Cardiac muscle cell (in vitro differentiated cells and primary cell): Measurements from ENCODE around the gene APOE. TPM values are rescaled to one million over a fixed set of nuclear protein-coding genes. Genes with fewer than 3 reads are reported as not detected.
"Not testable (repeated sequence)": the region's sequence is repeated elsewhere in the genome, so short reads cannot be mapped to it uniquely, and the experiment has no call there.

Source experiments
- DNase-seq, 2 donors: peaks; one replicate each; pipeline versions ENCODE4 v3.0.0 to v3.0.0-alpha.2; 2010 to 2017; ENCODE audit warnings: low read depth in 1 of 2, low spot score in 1 of 2
- H3K27ac ChIP-seq: fragments of 200-600 bp; sonication (generic); 2 replicates; pipeline ENCODE4 v1.5.1; 2016
- H3K27me3 ChIP-seq: fragments of 200-600 bp; sonication (generic); 2 replicates; pipeline ENCODE4 v1.6.0; 2016; ENCODE audit warnings: control low read depth
- H3K36me3 ChIP-seq: fragments of 200-600 bp; sonication (generic); 2 replicates; pipeline ENCODE4 v1.5.1; 2016; ENCODE audit warnings: control low read depth
- H3K4me1 ChIP-seq: fragments of 200-600 bp; sonication (generic); 2 replicates; pipeline ENCODE4 v1.8.1; 2017; ENCODE audit warnings: low read depth, mild to moderate bottlenecking, mixed run types
- H3K4me3 ChIP-seq: fragments of 200-600 bp; sonication (generic); 2 replicates; pipeline ENCODE4 v1.5.1; 2016; ENCODE audit warnings: mild to moderate bottlenecking
- H3K9me3 ChIP-seq: fragments of 200-600 bp; sonication (generic); 2 replicates; pipeline ENCODE4 v1.5.1; 2017; ENCODE audit warnings: low read depth, mild to moderate bottlenecking, control low read depth
- polyA plus RNA-seq: library from polyadenylated mRNA; unstranded; fragments of >200 nt; fragmentation: Nextera tagmentation; extraction: Ambion mirVana; gene quantifications from 2 replicates; pipeline ENCODE4 v1.2.1, GENCODE V29; 2016
- total RNA-seq: library from RNA; depleted of rRNA; stranded (reverse); fragments of >200 nt; gene quantifications from 2 replicates; pipeline ENCODE4 v1.2.3, GENCODE V29; 2016
- TF ChIP-seq, protein P1 (sequence below): IDR thresholded peaks from 2 replicates; pipeline ENCODE4 v1.5.1; 2012; ENCODE audit warnings: low read depth, mild to moderate bottlenecking, low read length

The APOE gene
- total and polyA plus RNA-seq, 2 experiments from 2014 or later: 749 to 908 TPM

DNA sequence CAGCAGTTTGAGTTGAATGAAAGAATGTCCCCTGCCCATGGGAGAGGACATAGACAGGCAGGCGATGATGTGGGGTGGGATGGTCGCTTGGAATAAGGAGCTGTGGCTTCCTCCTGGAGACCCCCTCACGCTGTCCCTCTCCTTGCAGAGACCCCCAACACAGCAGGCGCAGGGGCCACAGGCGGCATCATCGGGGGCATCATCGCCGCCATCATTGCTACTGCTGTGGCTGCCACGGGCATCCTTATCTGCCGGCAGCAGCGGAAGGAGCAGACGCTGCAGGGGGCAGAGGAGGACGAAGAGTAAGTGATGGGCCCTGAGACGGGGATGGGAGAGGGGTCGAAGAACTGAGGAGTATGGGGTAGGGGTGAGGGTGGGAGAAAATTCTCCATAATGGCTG is 23.5 kb upstream of the APOE start:
- Histone ChIP-seq H3K27ac (no peak overlapping the region), H3K4me3 (no peak overlapping the region), H3K27me3 (no peaks in the 10 kb centered on the region), H3K4me1 (no peaks in the 10 kb centered on the region), H3K36me3 (peaks cover 16% of the 10 kb centered on the region), H3K9me3 (no peaks in the 10 kb centered on the region)
- TF ChIP-seq, protein P1, sequence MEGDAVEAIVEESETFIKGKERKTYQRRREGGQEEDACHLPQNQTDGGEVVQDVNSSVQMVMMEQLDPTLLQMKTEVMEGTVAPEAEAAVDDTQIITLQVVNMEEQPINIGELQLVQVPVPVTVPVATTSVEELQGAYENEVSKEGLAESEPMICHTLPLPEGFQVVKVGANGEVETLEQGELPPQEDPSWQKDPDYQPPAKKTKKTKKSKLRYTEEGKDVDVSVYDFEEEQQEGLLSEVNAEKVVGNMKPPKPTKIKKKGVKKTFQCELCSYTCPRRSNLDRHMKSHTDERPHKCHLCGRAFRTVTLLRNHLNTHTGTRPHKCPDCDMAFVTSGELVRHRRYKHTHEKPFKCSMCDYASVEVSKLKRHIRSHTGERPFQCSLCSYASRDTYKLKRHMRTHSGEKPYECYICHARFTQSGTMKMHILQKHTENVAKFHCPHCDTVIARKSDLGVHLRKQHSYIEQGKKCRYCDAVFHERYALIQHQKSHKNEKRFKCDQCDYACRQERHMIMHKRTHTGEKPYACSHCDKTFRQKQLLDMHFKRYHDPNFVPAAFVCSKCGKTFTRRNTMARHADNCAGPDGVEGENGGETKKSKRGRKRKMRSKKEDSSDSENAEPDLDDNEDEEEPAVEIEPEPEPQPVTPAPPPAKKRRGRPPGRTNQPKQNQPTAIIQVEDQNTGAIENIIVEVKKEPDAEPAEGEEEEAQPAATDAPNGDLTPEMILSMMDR: no peak
- DNase-seq: no peak

DNA sequence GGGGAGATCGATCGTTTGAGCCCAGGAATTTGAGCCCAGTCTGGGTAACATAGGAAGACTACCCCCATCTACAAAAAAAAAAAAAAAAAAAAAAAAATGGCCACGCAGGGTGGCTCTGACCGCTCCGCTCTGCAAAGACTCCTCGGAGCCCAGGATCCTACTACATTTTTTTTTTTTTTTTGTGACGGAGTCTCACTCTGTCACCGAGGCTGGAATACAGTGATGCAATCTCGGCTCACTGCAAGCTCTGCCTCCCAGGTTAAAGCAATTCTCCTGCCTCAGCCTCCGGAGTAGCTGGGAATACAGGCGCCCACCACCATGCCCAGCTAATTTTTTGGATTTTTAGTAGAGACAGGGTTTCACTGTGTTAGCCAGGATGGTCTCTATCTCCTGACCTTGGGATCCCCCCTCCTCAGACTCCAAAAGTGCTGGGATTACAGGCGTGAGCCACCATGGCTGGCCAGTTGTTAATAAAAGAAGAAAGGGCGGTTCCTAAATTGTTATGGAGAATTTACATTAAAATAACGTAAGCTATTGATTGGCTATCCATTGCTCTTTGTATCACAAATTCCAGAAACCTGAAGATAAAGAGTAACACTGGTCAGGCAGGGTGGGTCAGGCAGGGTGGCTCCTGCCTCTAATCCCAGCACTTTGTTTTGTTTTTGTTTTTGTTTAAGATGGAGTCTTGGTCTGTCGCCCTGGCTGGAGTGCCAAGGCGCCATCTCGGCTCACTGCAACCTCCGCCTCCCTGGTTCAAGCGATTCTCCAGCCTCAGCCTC is 22.8 kb upstream of the APOE start:
- DNase-seq, H3K27me3 ChIP-seq, H3K27ac ChIP-seq, H3K9me3 ChIP-seq, H3K4me3 ChIP-seq, H3K4me1 ChIP-seq: not testable (repeated sequence)
- H3K36me3 ChIP-seq: peaks cover 10% of the 10 kb centered on the region

DNA sequence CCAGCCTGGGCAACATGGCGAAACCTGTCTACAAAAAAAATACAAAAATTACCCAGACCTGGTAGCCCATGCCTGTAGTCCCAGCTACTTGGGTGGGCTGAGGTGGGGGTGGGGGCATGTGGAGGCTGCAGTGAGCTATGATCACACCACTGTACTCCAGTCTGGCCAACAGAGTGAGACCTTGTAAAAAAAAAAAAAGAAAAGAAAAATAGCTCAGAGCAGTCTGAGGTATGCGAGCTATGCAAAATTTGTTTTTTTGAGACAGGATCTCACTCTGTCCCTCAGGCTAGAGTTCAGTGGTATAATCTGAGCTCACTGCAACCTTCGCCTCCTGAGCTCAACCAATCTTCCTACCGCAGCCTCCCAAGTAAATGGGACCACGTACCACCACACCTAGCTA is 21.7 kb upstream of the APOE start:
- Histone ChIP-seq H3K27me3 (no peaks in the 10 kb centered on the region), H3K4me3 (no peak overlapping the region), H3K4me1 (no peaks in the 10 kb centered on the region), H3K27ac (no peak overlapping the region), H3K9me3 (no peaks in the 10 kb centered on the region), H3K36me3 (peaks cover 7% of the 10 kb centered on the region)
- TF ChIP-seq, protein P1: no peak
- DNase-seq: no peak

DNA sequence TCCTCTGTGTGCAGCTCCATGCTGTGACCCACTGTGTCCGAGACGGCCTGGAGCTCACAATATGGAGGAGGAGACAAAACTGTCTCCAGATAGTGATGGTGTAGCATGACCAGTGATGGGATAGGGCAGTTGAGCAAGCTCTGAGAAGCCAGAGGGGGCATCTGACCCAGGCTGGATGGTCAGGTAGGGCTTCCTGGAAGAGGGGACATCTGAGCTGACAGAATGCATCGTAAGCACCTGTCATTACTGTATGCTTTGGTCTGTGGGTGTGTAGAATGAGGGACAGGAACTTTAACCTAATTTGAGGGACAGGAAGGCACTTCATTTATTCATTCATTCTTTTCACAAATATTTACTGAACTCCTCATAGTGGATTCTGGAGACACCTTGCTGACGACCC is 21.0 kb upstream of the APOE start:
- Histone ChIP-seq H3K9me3 (no peaks in the 10 kb centered on the region), H3K36me3 (peaks cover 6% of the 10 kb centered on the region), H3K27ac (no peak overlapping the region), H3K4me1 (no peaks in the 10 kb centered on the region), H3K4me3 (no peak overlapping the region), H3K27me3 (no peaks in the 10 kb centered on the region)
- TF ChIP-seq, protein P1: no peak
- no peak for DNase-seq

DNA sequence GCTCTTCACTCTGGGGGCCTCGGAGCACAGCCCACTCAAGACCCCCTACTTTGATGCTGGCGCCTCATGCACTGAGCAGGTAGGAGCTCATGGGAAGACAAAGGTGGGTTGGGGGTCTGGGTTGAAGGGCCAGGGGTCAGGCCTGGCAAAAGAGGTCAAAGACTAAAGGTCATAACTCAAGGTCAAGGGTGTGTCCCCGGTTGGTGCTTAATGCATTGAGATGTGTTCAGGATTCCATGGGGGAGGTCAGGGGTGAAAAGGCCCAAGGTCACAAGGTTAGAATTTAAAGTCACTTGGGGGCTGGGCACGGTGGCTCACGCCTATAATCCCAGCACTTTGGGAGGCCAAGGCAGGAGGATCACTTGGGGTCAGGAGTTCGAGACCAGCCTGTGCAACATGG is 19.5 kb upstream of the APOE start:
- H3K4me1 ChIP-seq: peaks cover 4% of the 10 kb centered on the region
- no peak overlapping the region for H3K27ac ChIP-seq
- TF ChIP-seq, protein P1: no peak
- H3K9me3 ChIP-seq: no peaks in the 10 kb centered on the region
- no peak for DNase-seq
- no peaks in the 10 kb centered on the region for H3K27me3 ChIP-seq
- peaks cover 6% of the 10 kb centered on the region for H3K36me3 ChIP-seq
- H3K4me3 ChIP-seq: no peak overlapping the region

DNA sequence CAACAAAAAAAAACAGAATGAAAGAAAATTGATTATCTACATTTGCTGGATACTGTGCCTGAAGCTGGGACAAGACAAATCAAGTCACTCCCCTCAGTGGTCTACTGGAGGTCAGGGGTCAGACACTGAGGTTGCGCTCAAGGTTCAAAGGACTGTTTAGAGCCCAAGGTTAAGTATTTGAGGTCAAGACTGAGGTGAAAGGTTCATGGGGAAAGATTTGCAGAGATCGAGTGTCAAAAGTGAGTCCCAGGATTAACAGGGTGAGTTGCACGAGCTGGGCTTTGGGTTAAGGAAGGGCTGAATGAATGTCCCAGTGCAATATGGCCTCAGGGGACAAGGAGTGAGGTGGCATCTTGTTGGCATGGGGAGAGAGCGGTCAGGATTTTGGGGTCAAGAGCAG is 17.9 kb upstream of the APOE start:
- H3K4me1 ChIP-seq: peaks cover 8% of the 10 kb centered on the region
- no peak overlapping the region for H3K4me3 ChIP-seq
- DNase-seq: no peak
- no peaks in the 10 kb centered on the region for H3K9me3 ChIP-seq
- H3K36me3 ChIP-seq: peaks cover 8% of the 10 kb centered on the region
- TF ChIP-seq, protein P1: no peak
- no peaks in the 10 kb centered on the region for H3K27me3 ChIP-seq
- H3K27ac ChIP-seq: no peak overlapping the region

DNA sequence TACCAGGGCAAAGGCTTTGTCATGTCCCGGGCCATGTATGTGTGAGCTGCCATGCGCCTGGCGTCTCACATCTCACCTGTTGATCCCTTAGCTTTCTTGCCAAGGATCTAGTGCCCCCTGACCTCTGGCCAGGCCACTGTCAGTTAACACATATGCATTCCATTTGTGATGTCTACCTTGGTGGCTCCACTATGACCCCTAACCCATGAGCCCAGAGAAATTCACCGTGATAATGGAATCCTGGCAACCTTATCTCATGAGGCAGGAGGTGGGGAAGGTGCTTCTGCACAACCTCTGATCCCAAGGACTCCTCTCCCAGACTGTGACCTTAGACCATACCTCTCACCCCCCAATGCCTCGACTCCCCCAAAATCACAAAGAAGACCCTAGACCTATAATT is 17.3 kb upstream of the APOE start:
- DNase-seq, H3K27ac ChIP-seq, H3K4me1 ChIP-seq, H3K4me3 ChIP-seq, H3K9me3 ChIP-seq, H3K27me3 ChIP-seq: not testable (repeated sequence)
- peaks cover 13% of the 10 kb centered on the region for H3K36me3 ChIP-seq
